ENCODE measurements around the gene OSBPL5.
A peak's percentile ranks its signal among the peaks of the same experiment; 100 is the strongest.

Gene OSBPL5

DNA sequence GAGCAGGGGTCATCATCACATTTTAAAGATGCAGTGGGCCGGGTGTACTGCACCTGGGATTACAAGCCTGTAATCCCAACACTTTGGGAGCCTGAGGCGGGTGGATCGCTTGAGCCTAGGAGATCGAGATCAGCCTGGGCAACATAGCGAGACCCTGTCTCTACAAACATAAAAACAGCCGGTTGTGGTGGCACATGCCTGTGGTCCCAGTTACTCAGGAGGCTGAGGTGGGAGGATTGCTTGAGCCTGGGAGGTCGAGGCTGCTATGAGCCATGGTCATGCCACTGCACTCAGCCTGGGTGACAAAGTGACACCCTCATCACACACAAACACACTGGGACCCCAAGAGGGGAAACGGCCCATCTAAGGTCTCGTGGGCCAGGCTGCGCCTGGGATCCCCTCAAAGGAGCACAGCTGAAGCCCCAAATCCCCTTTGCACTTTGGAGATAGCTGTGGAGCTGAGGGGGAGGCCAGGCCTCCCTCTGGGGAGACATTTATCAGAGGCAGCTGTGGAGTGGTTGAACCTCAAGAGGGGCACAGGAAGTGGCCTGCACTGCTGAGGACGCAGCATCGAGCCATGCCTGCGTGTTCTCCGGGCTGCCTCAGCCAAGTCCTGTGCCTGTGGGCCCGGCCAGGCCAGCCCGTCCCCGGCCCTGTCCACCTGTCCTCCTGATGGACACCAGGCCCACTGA lies 27.5 kb downstream of the OSBPL5 start:
- no peak overlapping the region for H3K4me2 ChIP-seq (ENCODE audit: insufficient read depth, low read length, poor library complexity, severe bottlenecking)
- H3K23ac ChIP-seq (ENCODE audit: low read depth, low read length, poor library complexity) = peak overlapping the region; percentile 17
- H3K9ac ChIP-seq (ENCODE audit: low read depth, low read length, poor library complexity) = no peak overlapping the region
- no peak overlapping the region for H3K14ac ChIP-seq (ENCODE audit: low read length)
- H2BK5ac ChIP-seq (ENCODE audit: low read length) = no peak overlapping the region
- H3K36me3 ChIP-seq (replicated peaks in 1 of 2; ENCODE audit: control insufficient read depth in 2 of 2, insufficient read depth in 2 of 2, low read length in 2 of 2) = no peaks in the 10 kb centered on the region
- WGBS, 2 donors (ENCODE audit: extremely low coverage in 2 of 2, insufficient read length in 2 of 2, insufficient replicate concordance in 1 of 2) = no CpG with 5 or more reads among the region's 17 CpGs
- H2AFZ ChIP-seq (ENCODE audit: low read length) = no peak overlapping the region
- peaks cover 4 to 29% of the 10 kb centered on the region in 2 donors for H3K4me1 ChIP-seq (ENCODE audit: control insufficient read depth in 2 of 2, insufficient read depth in 1 of 2, low read depth in 1 of 2, low read length in 2 of 2)
- no peak overlapping the region for H3K4ac ChIP-seq (ENCODE audit: low read length)
- no peak overlapping the region for H4K91ac ChIP-seq (ENCODE audit: low read depth, low read length, poor library complexity)
- DNase-seq (ENCODE audit: low spot score) = no peak
- H3K4me3 ChIP-seq (ENCODE audit: low read length in 2 of 2) = no peak overlapping the region
- H2AK5ac ChIP-seq (ENCODE audit: low read depth, low read length) = peak overlapping the region; percentile 41
- no peak overlapping the region for H3K27ac ChIP-seq (replicated peaks; ENCODE audit: low read length)
- no peaks in the 10 kb centered on the region for H3K9me3 ChIP-seq (replicated peaks in 1 of 2; ENCODE audit: control insufficient read depth in 2 of 2, insufficient read depth in 1 of 2, low read depth in 1 of 2, low read length in 2 of 2)
- H2BK120ac ChIP-seq (ENCODE audit: low read depth, low read length) = no peak overlapping the region
- no peak overlapping the region for H2BK15ac ChIP-seq (ENCODE audit: low read length)
- no peaks in the 10 kb centered on the region for H3K27me3 ChIP-seq (ENCODE audit: control insufficient read depth in 3 of 3, insufficient read depth in 3 of 3, low read depth in 1 of 3, low read length in 3 of 3)
- peak overlapping the region; percentile 15 for H3K18ac ChIP-seq (ENCODE audit: low read length)
- no peak overlapping the region for H2BK12ac ChIP-seq (ENCODE audit: low read length)
- H3K79me1 ChIP-seq (ENCODE audit: low read depth, low read length) = peaks cover 16% of the 10 kb centered on the region
- H4K8ac ChIP-seq (ENCODE audit: low read depth, low read length) = no peak overlapping the region

DNA sequence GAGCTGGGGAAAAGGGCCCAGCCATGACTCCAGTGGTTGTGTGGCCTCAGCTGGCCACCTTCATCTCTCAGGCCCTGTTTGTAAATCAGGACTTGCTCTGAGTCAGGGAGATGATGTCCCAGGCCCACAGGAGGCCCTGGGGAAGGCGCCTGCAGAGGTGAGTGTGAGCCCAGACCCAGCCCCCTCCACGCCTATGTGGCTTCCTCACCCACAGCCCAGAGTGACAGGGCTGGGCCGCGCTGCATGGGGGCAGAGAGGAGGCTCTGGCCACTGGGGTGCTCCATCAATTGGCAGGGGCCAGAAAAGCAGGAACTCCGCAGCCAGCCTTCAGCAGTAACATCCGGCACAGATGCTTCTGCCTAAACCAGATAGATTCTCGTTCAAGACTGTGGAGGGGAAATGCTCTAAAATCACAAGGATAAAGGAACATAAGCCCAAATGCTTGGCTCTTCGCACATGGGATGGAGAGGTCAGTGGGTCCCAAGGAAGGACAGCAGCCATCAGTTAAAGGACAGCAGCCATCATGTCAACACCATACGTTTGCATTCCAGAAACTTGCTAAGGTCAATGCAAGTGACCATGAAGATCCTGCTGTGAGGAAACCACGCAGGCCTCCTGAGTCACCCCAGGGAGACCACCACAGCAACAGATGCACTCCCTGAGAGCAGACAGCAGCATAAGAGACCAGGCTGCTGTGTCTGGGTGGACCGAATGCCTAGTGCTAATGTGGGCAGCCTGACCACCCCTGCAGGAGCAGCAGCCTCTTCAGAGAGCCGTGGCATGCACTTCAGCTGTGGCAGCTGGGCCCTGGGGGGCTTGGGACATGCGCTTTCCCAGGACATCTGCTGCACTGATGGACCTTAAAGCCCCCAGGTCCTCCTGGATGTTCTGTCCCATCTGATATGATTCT lies 28.3 kb downstream of the OSBPL5 start:
- no peak overlapping the region for H3K4ac ChIP-seq (ENCODE audit: low read length)
- no peak overlapping the region for H2BK120ac ChIP-seq (ENCODE audit: low read depth, low read length)
- no CpG with 5 or more reads among the region's 13 CpGs for WGBS, 2 donors (ENCODE audit: extremely low coverage in 2 of 2, insufficient read length in 2 of 2, insufficient replicate concordance in 1 of 2)
- H4K91ac ChIP-seq (ENCODE audit: low read depth, low read length, poor library complexity) = no peak overlapping the region
- H3K23ac ChIP-seq (ENCODE audit: low read depth, low read length, poor library complexity) = no peak overlapping the region
- H3K27ac ChIP-seq (replicated peaks; ENCODE audit: low read length) = peak overlapping the region; percentile 18
- no peak overlapping the region for H3K9ac ChIP-seq (ENCODE audit: low read depth, low read length, poor library complexity)
- no peaks in the 10 kb centered on the region for H3K9me3 ChIP-seq (replicated peaks in 1 of 2; ENCODE audit: control insufficient read depth in 2 of 2, insufficient read depth in 1 of 2, low read depth in 1 of 2, low read length in 2 of 2)
- H3K14ac ChIP-seq (ENCODE audit: low read length) = no peak overlapping the region
- H2BK15ac ChIP-seq (ENCODE audit: low read length) = no peak overlapping the region
- no peak overlapping the region for H4K8ac ChIP-seq (ENCODE audit: low read depth, low read length)
- DNase-seq (ENCODE audit: low spot score) = no peak
- no peak overlapping the region for H2BK12ac ChIP-seq (ENCODE audit: low read length)
- no peak overlapping the region for H3K4me2 ChIP-seq (ENCODE audit: insufficient read depth, low read length, poor library complexity, severe bottlenecking)
- no peak overlapping the region for H2BK5ac ChIP-seq (ENCODE audit: low read length)
- no peaks in the 10 kb centered on the region for H3K27me3 ChIP-seq (ENCODE audit: control insufficient read depth in 3 of 3, insufficient read depth in 3 of 3, low read depth in 1 of 3, low read length in 3 of 3)
- peak overlapping the region; percentile 38 for H3K18ac ChIP-seq (ENCODE audit: low read length)
- H3K79me1 ChIP-seq (ENCODE audit: low read depth, low read length) = peaks cover 18% of the 10 kb centered on the region
- no peaks in the 10 kb centered on the region for H3K36me3 ChIP-seq (replicated peaks in 1 of 2; ENCODE audit: control insufficient read depth in 2 of 2, insufficient read depth in 2 of 2, low read length in 2 of 2)
- H2AK5ac ChIP-seq (ENCODE audit: low read depth, low read length) = no peak overlapping the region
- peaks cover 4 to 29% of the 10 kb centered on the region in 2 donors for H3K4me1 ChIP-seq (ENCODE audit: control insufficient read depth in 2 of 2, insufficient read depth in 1 of 2, low read depth in 1 of 2, low read length in 2 of 2)
- no peak overlapping the region for H3K4me3 ChIP-seq (ENCODE audit: low read length in 2 of 2)
- H2AFZ ChIP-seq (ENCODE audit: low read length) = no peak overlapping the region

DNA sequence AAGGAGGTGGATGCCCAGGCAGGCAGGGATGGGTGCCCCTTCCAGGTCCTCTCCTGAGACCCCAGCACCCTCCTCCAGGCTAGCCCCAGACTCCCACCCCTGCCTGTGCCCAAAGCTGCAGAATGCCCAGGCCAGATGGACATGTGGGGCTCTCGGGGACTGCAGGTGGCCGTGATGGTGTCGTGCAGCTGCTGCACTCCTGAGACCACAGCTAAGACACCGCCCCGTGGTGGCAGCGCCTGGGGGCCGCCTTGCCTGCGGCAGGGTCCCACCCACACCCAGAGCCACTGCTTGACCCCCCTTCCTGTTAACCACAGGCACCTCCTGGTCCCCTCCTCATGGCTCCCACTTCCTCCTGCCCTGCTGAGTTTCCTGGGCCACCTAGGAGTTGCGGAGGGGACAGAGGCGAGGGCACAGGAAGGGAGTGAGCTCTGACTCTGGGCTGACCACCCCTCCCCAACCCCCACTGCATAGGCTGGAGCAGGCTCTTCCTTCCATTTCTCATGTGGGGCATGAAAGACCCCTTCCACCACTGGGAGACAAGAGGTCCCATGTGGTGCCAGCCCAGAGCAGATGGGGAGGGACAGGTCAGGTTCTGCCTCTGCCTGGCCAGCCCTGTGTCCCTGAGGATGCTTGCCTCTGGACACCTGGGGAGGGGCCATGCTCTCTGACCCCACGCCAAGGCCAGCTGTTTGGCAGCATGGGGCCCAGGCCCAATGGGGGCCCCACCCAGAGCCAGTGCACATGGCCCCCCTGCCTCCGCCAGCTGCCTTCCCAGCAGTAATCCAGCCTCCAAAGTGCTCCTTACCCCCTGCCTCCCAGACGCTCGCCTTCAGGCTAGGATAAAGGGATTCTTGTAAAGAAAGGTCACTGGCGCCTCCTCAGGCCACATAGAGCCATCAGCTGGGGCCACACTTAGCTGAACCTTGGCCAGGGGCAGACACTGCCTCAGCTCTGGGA lies 29.3 kb downstream of the OSBPL5 start:
- Histone ChIP-seq H3K9ac (ENCODE audit: low read depth, low read length, poor library complexity) (peak overlapping the region; percentile 74), H3K79me1 (ENCODE audit: low read depth, low read length) (peaks cover 20% of the 10 kb centered on the region), H3K14ac (ENCODE audit: low read length) (no peak overlapping the region), H2BK15ac (ENCODE audit: low read length) (no peak overlapping the region), H2AK5ac (ENCODE audit: low read depth, low read length) (peak overlapping the region; percentile 76), H4K8ac (ENCODE audit: low read depth, low read length) (no peak overlapping the region), H3K4ac (ENCODE audit: low read length) (no peak overlapping the region), H3K4me2 (ENCODE audit: insufficient read depth, low read length, poor library complexity, severe bottlenecking) (no peak overlapping the region), H3K27ac (replicated peaks; ENCODE audit: low read length) (peak overlapping the region; percentile 18), H3K36me3 (replicated peaks in 1 of 2; ENCODE audit: control insufficient read depth in 2 of 2, insufficient read depth in 2 of 2, low read length in 2 of 2) (no peaks in the 10 kb centered on the region), H3K23ac (ENCODE audit: low read depth, low read length, poor library complexity) (no peak overlapping the region), H3K4me3 (ENCODE audit: low read length in 2 of 2) (no peak overlapping the region), H2BK120ac (ENCODE audit: low read depth, low read length) (no peak overlapping the region), H4K91ac (ENCODE audit: low read depth, low read length, poor library complexity) (no peak overlapping the region), H2BK12ac (ENCODE audit: low read length) (no peak overlapping the region), H3K9me3 (replicated peaks in 1 of 2; ENCODE audit: control insufficient read depth in 2 of 2, insufficient read depth in 1 of 2, low read depth in 1 of 2, low read length in 2 of 2) (no peaks in the 10 kb centered on the region), H2BK5ac (ENCODE audit: low read length) (no peak overlapping the region), H3K27me3 (ENCODE audit: control insufficient read depth in 3 of 3, insufficient read depth in 3 of 3, low read depth in 1 of 3, low read length in 3 of 3) (no peaks in the 10 kb centered on the region), H3K4me1 (ENCODE audit: control insufficient read depth in 2 of 2, insufficient read depth in 1 of 2, low read depth in 1 of 2, low read length in 2 of 2) (peaks cover 4 to 26% of the 10 kb centered on the region in 2 donors), H2AFZ (ENCODE audit: low read length) (no peak overlapping the region), H3K18ac (ENCODE audit: low read length) (peak overlapping the region; percentile 82)
- peak; percentile 55 for DNase-seq (ENCODE audit: low spot score)
- WGBS, 2 donors (ENCODE audit: extremely low coverage in 2 of 2, insufficient read length in 2 of 2, insufficient replicate concordance in 1 of 2) = no CpG with 5 or more reads among the region's 15 CpGs
